ENCODE results near the gene IGF1R.
"Not testable (repeated sequence)": the region's sequence is repeated elsewhere in the genome, so short reads cannot be mapped to it uniquely, and the experiment has no call there.

The IGF1R gene

DNA sequence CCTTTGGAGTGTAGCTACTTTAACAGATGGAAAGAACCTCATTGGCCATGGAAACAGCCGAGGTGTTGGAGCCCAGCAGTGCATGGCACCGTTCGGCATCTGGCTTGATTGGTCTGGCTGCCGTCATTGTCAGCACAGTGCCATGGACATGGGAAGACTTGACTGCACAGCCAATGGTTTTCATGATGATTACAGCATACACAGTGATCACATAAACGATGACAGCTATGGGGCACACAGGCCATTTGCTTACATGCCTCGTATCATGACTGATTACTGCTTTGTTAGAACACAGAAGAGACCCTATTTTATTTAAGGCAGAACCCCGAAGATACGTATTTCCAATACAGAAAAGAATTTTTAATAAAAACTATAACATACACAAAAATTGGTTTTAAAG lies 315.1 kb downstream of the IGF1R start:
- H3K27me3 ChIP-seq (ENCODE audit: insufficient read depth, low read length), result no peaks in the 10 kb centered on the region
- peaks cover 5% of the 10 kb centered on the region for H3K4me1 ChIP-seq (ENCODE audit: control insufficient read depth, insufficient read depth, low read length, unreplicated experiment)
- H2AFZ ChIP-seq (ENCODE audit: low read length, unreplicated experiment), result no peak overlapping the region
- H3K27ac ChIP-seq (ENCODE audit: low read depth, low read length), result no peak overlapping the region
- no peak overlapping the region for H3K4me3 ChIP-seq (ENCODE audit: low read depth, low read length)
- no peaks in the 10 kb centered on the region for H3K79me2 ChIP-seq (ENCODE audit: control insufficient read depth, insufficient read depth, low read length, unreplicated experiment)
- peaks cover 37% of the 10 kb centered on the region for H3K36me3 ChIP-seq (ENCODE audit: insufficient read depth, low read length)

DNA sequence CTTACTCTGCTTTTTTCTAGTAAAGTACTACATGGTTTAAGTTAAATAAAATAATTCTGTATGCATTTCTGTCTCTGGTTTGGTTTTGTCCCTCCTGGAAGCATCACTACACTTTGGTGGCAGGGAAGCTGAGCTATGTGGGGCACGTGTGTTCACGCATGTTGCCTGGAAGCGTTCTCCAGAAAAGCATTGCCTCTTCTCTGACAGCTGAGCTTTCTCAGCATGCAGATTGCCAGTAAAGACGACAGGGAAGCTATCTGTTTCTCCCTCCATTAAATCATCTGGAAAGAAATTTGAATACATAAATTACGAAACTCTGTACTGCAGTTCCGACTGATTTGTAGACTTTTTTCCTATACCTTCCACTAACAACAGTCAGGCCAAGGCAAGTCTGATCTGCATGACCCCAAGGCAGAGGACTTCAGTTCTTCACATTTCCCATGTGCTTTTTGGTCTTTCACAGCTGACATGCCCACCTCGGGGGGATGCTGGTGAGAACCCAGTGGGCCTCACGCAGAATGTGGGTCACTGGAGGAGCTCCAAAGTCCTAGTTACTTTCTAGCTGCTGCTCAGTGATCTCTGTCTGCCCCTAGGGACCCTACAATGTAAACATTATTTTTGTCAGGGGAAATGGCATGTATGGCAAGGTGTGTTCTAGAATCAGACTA lies 316.3 kb downstream of the IGF1R start:
- Histone ChIP-seq H3K4me3 (ENCODE audit: low read depth, low read length) (no peak overlapping the region), H3K4me1 (ENCODE audit: control insufficient read depth, insufficient read depth, low read length, unreplicated experiment) (peaks cover 5% of the 10 kb centered on the region), H2AFZ (ENCODE audit: low read length, unreplicated experiment) (no peak overlapping the region), H3K79me2 (ENCODE audit: control insufficient read depth, insufficient read depth, low read length, unreplicated experiment) (no peaks in the 10 kb centered on the region), H3K36me3 (ENCODE audit: insufficient read depth, low read length) (peaks cover 28% of the 10 kb centered on the region), H3K27me3 (ENCODE audit: insufficient read depth, low read length) (no peaks in the 10 kb centered on the region), H3K27ac (ENCODE audit: low read depth, low read length) (no peak overlapping the region)

DNA sequence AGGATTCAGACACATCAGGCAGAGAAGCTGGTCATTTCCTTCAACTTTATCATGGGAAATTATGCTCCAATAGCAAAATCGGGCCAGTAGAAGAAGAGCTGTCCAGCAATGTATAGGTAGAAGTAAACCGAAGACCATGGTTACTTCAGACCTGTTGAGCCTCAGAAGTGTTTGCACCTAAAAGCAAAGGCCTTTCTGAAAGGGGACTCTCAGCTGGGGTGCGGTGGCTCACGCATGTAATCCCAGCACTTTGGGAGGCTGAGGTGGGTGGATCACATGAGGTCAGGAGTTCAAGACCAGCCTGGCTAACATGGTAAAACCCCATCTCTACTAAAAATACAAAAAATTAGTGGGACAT lies 316.8 kb downstream of the IGF1R start:
- H3K27ac ChIP-seq (ENCODE audit: low read depth, low read length); H3K4me3 ChIP-seq (ENCODE audit: low read depth, low read length): not testable (repeated sequence)

DNA sequence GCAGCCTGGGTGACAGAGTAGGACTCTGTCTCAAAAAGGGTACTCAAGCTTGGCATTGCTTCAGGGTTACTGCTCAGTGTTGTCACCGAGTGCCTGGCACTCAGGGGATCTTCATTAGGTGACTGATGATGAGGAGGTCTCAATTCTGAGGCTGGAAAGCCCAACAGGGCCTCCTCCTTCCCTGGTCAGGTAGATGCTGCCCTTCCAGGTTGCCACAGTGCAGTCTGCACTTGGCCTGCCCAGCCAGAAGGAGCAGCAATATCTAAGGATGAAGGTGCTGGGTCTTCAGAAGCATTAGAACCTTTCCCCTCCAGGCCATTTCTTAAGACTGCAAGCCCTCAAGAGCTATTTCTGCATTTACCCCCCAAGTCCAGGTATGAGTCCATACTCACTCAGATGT lies 317.3 kb downstream of the IGF1R start:
- H3K4me3 ChIP-seq (ENCODE audit: low read depth, low read length), result no peak overlapping the region
- H2AFZ ChIP-seq (ENCODE audit: low read length, unreplicated experiment), result no peak overlapping the region
- peaks cover 22% of the 10 kb centered on the region for H3K36me3 ChIP-seq (ENCODE audit: insufficient read depth, low read length)
- H3K27me3 ChIP-seq (ENCODE audit: insufficient read depth, low read length), result no peaks in the 10 kb centered on the region
- H3K27ac ChIP-seq (ENCODE audit: low read depth, low read length), result no peak overlapping the region
- H3K79me2 ChIP-seq (ENCODE audit: control insufficient read depth, insufficient read depth, low read length, unreplicated experiment), result no peaks in the 10 kb centered on the region
- H3K4me1 ChIP-seq (ENCODE audit: control insufficient read depth, insufficient read depth, low read length, unreplicated experiment), result peaks cover 5% of the 10 kb centered on the region

More for the DNA sequence above, 316.8 kb downstream of the IGF1R start:
- not testable (repeated sequence) for H2AFZ ChIP-seq (ENCODE audit: low read length, unreplicated experiment); H3K4me1 ChIP-seq (ENCODE audit: control insufficient read depth, insufficient read depth, low read length, unreplicated experiment); H3K79me2 ChIP-seq (ENCODE audit: control insufficient read depth, insufficient read depth, low read length, unreplicated experiment); H3K27me3 ChIP-seq (ENCODE audit: insufficient read depth, low read length)
- H3K36me3 ChIP-seq (ENCODE audit: insufficient read depth, low read length), result peaks cover 26% of the 10 kb centered on the region

DNA sequence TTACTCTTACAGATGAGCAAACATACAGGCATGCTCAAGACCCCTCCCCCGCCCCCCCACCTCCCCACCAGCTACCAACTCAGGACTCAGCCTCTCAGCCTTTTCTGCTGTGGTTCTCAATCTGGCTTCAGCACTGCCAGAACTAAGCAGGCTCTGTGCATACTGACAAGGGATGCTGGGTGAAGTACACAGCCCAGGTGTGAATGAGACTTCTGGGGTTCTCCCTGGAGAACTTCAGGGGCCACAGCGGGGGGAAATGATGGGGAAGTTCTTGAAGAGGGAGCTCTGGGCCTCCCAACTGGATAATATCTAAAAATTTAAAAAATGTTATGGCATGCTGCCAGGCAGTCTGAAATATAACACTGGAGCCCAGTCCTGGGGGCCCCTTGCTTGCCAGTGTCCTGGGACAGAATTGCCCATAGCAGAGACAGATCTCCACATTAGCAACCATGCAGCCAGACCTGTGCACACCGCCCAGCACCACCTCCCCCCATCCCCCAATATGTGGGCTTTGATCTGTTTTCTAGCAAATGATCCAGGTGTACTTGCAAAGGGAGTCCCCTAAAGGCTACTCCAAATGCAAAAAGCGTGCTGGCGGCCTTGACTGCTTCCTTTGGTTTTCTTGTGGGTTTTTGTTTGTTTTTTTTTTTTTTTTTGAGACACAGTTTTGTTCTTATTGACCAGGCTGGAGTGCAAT lies 317.9 kb downstream of the IGF1R start:
- Histone ChIP-seq H3K36me3 (ENCODE audit: insufficient read depth, low read length) (peaks cover 15% of the 10 kb centered on the region), H3K79me2 (ENCODE audit: control insufficient read depth, insufficient read depth, low read length, unreplicated experiment) (no peaks in the 10 kb centered on the region), H2AFZ (ENCODE audit: low read length, unreplicated experiment) (no peak overlapping the region), H3K4me3 (ENCODE audit: low read depth, low read length) (no peak overlapping the region), H3K4me1 (ENCODE audit: control insufficient read depth, insufficient read depth, low read length, unreplicated experiment) (peaks cover 5% of the 10 kb centered on the region), H3K27me3 (ENCODE audit: insufficient read depth, low read length) (no peaks in the 10 kb centered on the region), H3K27ac (ENCODE audit: low read depth, low read length) (no peak overlapping the region)

DNA sequence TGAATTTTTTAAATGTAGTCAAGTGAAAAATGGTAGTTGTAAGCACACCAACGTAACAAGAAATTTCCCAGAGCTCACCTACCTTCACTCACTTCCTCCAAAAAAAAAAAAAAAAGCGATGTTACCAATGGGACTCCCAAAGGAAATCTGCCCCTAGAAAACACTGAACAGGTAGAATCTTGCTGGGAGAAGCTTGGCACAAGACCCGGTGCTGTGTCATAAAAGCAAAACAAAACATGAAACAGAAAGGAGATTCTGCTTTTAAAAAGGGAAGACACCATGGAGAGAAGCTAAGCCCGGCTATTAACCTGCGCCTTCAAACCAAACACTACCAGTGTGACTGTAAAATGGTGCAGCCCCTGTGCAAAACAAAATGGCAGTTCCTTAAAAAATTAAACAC lies 318.8 kb downstream of the IGF1R start:
- Histone ChIP-seq H2AFZ (ENCODE audit: low read length, unreplicated experiment) (no peak overlapping the region), H3K36me3 (ENCODE audit: insufficient read depth, low read length) (peaks cover 7% of the 10 kb centered on the region), H3K4me1 (ENCODE audit: control insufficient read depth, insufficient read depth, low read length, unreplicated experiment) (peaks cover 5% of the 10 kb centered on the region), H3K4me3 (ENCODE audit: low read depth, low read length) (no peak overlapping the region), H3K79me2 (ENCODE audit: control insufficient read depth, insufficient read depth, low read length, unreplicated experiment) (no peaks in the 10 kb centered on the region), H3K27me3 (ENCODE audit: insufficient read depth, low read length) (no peaks in the 10 kb centered on the region), H3K27ac (ENCODE audit: low read depth, low read length) (no peak overlapping the region)

DNA sequence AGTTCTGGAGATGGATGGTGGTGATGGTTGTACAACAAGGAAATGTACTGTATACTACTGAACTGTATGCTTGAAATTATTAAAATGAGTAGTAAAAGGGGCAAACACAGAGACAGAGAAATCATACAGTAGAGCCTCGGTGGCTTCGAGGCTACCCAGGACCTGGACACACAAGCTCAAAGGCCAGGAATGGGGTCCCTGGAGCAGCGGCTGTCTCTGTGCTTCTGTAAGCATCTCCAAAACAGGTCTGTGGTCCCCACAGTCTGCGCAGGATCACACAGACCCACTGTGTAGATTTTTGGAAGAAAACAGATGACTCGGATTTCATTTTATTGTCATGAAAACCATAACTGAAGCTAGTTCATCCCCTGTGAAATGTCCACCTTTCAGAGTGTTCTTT lies 319.6 kb downstream of the IGF1R start:
- H3K27ac ChIP-seq (ENCODE audit: low read depth, low read length), result no peak overlapping the region
- H2AFZ ChIP-seq (ENCODE audit: low read length, unreplicated experiment), result no peak overlapping the region
- no peak overlapping the region for H3K4me3 ChIP-seq (ENCODE audit: low read depth, low read length)
- H3K79me2 ChIP-seq (ENCODE audit: control insufficient read depth, insufficient read depth, low read length, unreplicated experiment), result no peaks in the 10 kb centered on the region
- peaks cover 5% of the 10 kb centered on the region for H3K4me1 ChIP-seq (ENCODE audit: control insufficient read depth, insufficient read depth, low read length, unreplicated experiment)
- peaks cover 3% of the 10 kb centered on the region; the same call in 1 of the 2 replicates for H3K36me3 ChIP-seq (ENCODE audit: insufficient read depth, low read length)
- no peaks in the 10 kb centered on the region for H3K27me3 ChIP-seq (ENCODE audit: insufficient read depth, low read length)

DNA sequence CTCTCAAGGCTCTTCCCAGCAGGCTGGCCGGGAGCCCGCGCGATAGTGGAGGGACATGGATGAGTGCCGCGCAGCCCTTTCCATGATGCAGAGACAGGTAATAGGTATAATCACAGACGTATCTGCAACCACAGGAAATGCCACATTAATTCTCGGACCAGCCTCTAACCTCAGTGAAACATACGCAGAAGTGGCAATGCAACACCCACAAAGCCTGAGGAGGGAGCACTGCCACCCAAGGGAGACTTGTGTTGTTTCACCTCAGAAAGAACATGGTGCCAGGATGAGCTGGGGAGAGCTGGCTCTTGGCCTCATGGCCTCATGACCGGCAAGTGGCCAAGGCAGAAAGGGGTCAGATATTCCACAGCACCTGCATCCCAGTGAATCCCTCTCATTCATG lies 320.2 kb downstream of the IGF1R start:
- no peaks in the 10 kb centered on the region for H3K79me2 ChIP-seq (ENCODE audit: control insufficient read depth, insufficient read depth, low read length, unreplicated experiment)
- peaks cover 5% of the 10 kb centered on the region for H3K4me1 ChIP-seq (ENCODE audit: control insufficient read depth, insufficient read depth, low read length, unreplicated experiment)
- H2AFZ ChIP-seq (ENCODE audit: low read length, unreplicated experiment), result no peak overlapping the region
- H3K27ac ChIP-seq (ENCODE audit: low read depth, low read length), result no peak overlapping the region
- H3K4me3 ChIP-seq (ENCODE audit: low read depth, low read length), result no peak overlapping the region
- no peaks in the 10 kb centered on the region for H3K27me3 ChIP-seq (ENCODE audit: insufficient read depth, low read length)
- H3K36me3 ChIP-seq (ENCODE audit: insufficient read depth, low read length), result no peaks in the 10 kb centered on the region

DNA sequence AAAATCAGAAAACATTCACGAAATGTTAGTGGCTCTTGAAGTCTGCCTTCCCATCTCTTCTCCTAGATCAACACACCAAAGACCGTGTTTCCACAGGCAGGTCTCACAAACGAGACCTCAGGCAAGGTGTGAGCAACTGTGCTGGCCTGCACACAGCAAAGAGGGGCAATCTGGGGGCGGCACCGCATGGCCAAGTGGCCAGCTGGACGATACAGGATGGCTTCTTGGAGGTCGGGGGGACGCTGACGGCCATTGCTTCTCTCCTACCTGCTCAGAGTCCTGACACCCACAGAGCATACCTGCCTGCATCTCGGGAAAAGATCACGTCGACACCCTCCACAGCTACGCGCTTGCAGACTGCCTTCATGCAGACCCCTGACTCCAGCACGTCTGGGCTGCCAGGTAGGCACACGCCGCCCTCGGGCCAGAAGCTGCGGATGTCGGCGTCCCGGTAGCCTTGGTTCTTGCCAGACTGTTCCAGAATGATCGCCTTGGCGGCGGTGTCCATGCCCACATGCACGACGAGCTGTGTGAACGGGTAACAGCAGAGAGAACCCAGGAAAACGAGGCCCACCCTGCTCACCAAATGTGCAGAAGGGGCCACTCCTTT lies 320.9 kb downstream of the IGF1R start:
- Histone ChIP-seq H3K27ac (ENCODE audit: low read depth, low read length) (no peak overlapping the region), H3K79me2 (ENCODE audit: control insufficient read depth, insufficient read depth, low read length, unreplicated experiment) (no peaks in the 10 kb centered on the region), H3K4me1 (ENCODE audit: control insufficient read depth, insufficient read depth, low read length, unreplicated experiment) (peaks cover 5% of the 10 kb centered on the region), H3K36me3 (ENCODE audit: insufficient read depth, low read length) (no peaks in the 10 kb centered on the region), H3K4me3 (ENCODE audit: low read depth, low read length) (no peak overlapping the region), H2AFZ (ENCODE audit: low read length, unreplicated experiment) (no peak overlapping the region), H3K27me3 (ENCODE audit: insufficient read depth, low read length) (no peaks in the 10 kb centered on the region)

DNA sequence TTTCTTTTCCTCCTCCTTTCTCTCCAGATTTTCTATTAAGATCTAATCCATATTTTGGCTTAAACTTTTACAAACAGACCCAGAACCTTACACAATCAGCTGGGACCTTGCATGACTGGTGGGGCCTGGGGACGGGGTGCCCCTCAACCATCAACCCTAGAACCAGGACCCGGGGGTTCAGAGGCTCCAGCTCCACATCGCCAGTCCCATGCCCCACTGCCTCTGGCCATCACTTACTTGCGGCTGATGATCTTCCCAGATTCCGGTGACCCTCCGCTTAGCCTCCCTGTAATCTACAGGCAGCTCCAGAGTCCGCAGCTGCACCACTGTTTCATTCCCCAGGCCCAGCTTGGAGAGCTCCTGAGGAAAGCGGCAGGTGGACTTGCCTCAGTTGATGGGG lies 322.5 kb downstream of the IGF1R start:
- Histone ChIP-seq H2AFZ (ENCODE audit: low read length, unreplicated experiment) (no peak overlapping the region), H3K27ac (ENCODE audit: low read depth, low read length) (no peak overlapping the region), H3K27me3 (ENCODE audit: insufficient read depth, low read length) (no peaks in the 10 kb centered on the region), H3K4me1 (ENCODE audit: control insufficient read depth, insufficient read depth, low read length, unreplicated experiment) (peaks cover 5% of the 10 kb centered on the region), H3K36me3 (ENCODE audit: insufficient read depth, low read length) (no peaks in the 10 kb centered on the region), H3K79me2 (ENCODE audit: control insufficient read depth, insufficient read depth, low read length, unreplicated experiment) (no peaks in the 10 kb centered on the region), H3K4me3 (ENCODE audit: low read depth, low read length) (no peak overlapping the region)

DNA sequence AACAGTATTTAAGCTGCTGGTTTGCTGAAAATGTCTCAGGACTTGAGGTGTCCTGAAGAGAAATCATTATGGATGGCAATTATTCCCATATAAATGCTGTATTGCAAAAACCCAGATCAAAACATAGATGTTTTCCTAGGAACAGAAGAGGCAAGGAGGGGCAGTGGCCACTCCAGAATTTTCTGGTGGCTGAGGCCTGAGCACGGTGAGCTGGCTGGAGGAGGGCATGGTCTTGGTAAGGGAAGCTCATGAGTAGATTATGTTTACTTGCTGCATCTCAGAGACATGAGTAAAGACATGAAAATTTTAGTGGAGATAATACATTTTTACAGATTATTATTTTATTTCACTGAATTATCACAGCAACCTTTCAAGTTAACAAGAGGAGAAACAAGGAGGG lies 328.2 kb downstream of the IGF1R start:
- H3K36me3 ChIP-seq (ENCODE audit: insufficient read depth, low read length), result no peaks in the 10 kb centered on the region
- no peak overlapping the region for H3K27ac ChIP-seq (ENCODE audit: low read depth, low read length)
- H3K4me1 ChIP-seq (ENCODE audit: control insufficient read depth, insufficient read depth, low read length, unreplicated experiment), result no peaks in the 10 kb centered on the region
- H3K27me3 ChIP-seq (ENCODE audit: insufficient read depth, low read length), result no peaks in the 10 kb centered on the region
- no peaks in the 10 kb centered on the region for H3K79me2 ChIP-seq (ENCODE audit: control insufficient read depth, insufficient read depth, low read length, unreplicated experiment)
- no peak overlapping the region for H3K4me3 ChIP-seq (ENCODE audit: low read depth, low read length)
- H2AFZ ChIP-seq (ENCODE audit: low read length, unreplicated experiment), result no peak overlapping the region
